ENCODE measurements around the gene CDC26. TPM values are rescaled to one million over a fixed set of nuclear protein-coding genes. Genes with fewer than 3 reads are reported as not detected.
"Not testable (repeated sequence)": the region's sequence is repeated elsewhere in the genome, so short reads cannot be mapped to it uniquely, and the experiment has no call there.

CDC26 gene
- total RNA-seq, 4 donors from 2014 or later: 16.3 to 39.1 (median 26.8) TPM

- Histone ChIP-seq H3K36me3 (peaks cover 0 to 3% (median 0%) of the 10 kb centered on the region in 3 donors), H3K27me3 (no peaks in the 10 kb centered on the region), H3K9me3 (no peaks in the 10 kb centered on the region), H3K27ac (no peak overlapping the region), H3K4me3 (no peak overlapping the region), H3K4me1 (no peaks in the 10 kb centered on the region)
- WGBS, 2 donors: 93 to 94% methylated on average over 2 of the region's 2 CpGs
- TF ChIP-seq EP300 (IDR thresholded peaks at IDR 0.05) (no peak), POLR2A (IDR thresholded peaks at IDR 0.05) (no peak)
- TF ChIP-seq, protein P1, sequence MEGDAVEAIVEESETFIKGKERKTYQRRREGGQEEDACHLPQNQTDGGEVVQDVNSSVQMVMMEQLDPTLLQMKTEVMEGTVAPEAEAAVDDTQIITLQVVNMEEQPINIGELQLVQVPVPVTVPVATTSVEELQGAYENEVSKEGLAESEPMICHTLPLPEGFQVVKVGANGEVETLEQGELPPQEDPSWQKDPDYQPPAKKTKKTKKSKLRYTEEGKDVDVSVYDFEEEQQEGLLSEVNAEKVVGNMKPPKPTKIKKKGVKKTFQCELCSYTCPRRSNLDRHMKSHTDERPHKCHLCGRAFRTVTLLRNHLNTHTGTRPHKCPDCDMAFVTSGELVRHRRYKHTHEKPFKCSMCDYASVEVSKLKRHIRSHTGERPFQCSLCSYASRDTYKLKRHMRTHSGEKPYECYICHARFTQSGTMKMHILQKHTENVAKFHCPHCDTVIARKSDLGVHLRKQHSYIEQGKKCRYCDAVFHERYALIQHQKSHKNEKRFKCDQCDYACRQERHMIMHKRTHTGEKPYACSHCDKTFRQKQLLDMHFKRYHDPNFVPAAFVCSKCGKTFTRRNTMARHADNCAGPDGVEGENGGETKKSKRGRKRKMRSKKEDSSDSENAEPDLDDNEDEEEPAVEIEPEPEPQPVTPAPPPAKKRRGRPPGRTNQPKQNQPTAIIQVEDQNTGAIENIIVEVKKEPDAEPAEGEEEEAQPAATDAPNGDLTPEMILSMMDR (IDR thresholded peaks at IDR 0.05): no peak
- DNase-seq (ENCODE audit: low spot score in 2 of 2): no peak
These were observed 24.6 kb downstream of the CDC26 start for GRCh38 chr9:113250807-113251206.

GRCh38 chr9:113249661-113250060 is 25.7 kb downstream of the CDC26 start:
- not testable (repeated sequence) for H3K4me3 ChIP-seq; H3K27ac ChIP-seq; H3K27me3 ChIP-seq; H3K9me3 ChIP-seq; H3K36me3 ChIP-seq; DNase-seq (ENCODE audit: low spot score in 2 of 2); H3K4me1 ChIP-seq
- 99 to 100% methylated on average over 2 of the region's 2 CpGs for WGBS, 2 donors

GRCh38 chr9:113247640-113248039 is 27.7 kb downstream of the CDC26 start:
- no peak for DNase-seq (ENCODE audit: low spot score in 2 of 2)
- TF ChIP-seq, protein P1 (IDR thresholded peaks at IDR 0.05): no peak
- no peak for TF ChIP-seq EP300 (IDR thresholded peaks at IDR 0.05)
- no peak for TF ChIP-seq POLR2A (IDR thresholded peaks at IDR 0.05)
- Histone ChIP-seq H3K9me3 (no peaks in the 10 kb centered on the region), H3K27ac (no peak overlapping the region), H3K36me3 (no peaks in the 10 kb centered on the region), H3K4me3 (no peak overlapping the region), H3K4me1 (no peaks in the 10 kb centered on the region), H3K27me3 (no peaks in the 10 kb centered on the region)

DNA sequence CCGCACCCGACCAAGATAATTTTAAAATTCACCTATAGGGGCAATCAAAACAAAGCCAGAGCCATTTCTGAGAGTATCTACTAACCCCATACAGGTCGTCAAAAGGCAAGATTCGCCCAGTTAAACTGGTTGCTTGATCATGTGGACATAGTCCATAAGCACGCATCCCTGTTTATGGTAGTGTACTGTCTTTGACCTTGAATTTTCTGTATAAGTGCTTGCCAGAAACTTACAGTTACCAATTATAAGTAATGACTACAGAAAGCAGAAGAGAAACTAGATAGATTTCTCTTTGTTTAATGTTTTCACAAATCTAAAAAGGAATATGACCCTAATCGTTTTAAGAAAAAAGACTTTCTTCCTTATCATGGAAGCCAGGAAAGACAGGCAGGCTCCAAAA is 28.4 kb downstream of the CDC26 start:
- no peak for DNase-seq (ENCODE audit: low spot score in 2 of 2)
- WGBS, 2 donors: 90 to 92% methylated on average over 6 of the region's 6 CpGs
- Histone ChIP-seq H3K27ac (no peak overlapping the region), H3K27me3 (no peaks in the 10 kb centered on the region), H3K4me3 (no peak overlapping the region), H3K9me3 (no peaks in the 10 kb centered on the region), H3K4me1 (no peaks in the 10 kb centered on the region), H3K36me3 (no peaks in the 10 kb centered on the region)
- TF ChIP-seq, protein P1 (IDR thresholded peaks at IDR 0.05): no peak
- TF ChIP-seq EP300 (IDR thresholded peaks at IDR 0.05): no peak
- no peak for TF ChIP-seq POLR2A (IDR thresholded peaks at IDR 0.05)

- Histone ChIP-seq H3K4me1 (no peaks in the 10 kb centered on the region), H3K36me3 (no peaks in the 10 kb centered on the region), H3K27me3 (no peaks in the 10 kb centered on the region), H3K4me3 (no peak overlapping the region), H3K27ac (no peak overlapping the region), H3K9me3 (no peaks in the 10 kb centered on the region)
- DNase-seq (ENCODE audit: low spot score in 2 of 2): no peak
- no peak for TF ChIP-seq POLR2A (IDR thresholded peaks at IDR 0.05)
- no peak for TF ChIP-seq EP300 (IDR thresholded peaks at IDR 0.05)
- WGBS, 2 donors: 87 to 93% methylated on average over 4 of the region's 4 CpGs
These were observed 29.5 kb downstream of the CDC26 start for GRCh38 chr9:113245894-113246293.

DNA sequence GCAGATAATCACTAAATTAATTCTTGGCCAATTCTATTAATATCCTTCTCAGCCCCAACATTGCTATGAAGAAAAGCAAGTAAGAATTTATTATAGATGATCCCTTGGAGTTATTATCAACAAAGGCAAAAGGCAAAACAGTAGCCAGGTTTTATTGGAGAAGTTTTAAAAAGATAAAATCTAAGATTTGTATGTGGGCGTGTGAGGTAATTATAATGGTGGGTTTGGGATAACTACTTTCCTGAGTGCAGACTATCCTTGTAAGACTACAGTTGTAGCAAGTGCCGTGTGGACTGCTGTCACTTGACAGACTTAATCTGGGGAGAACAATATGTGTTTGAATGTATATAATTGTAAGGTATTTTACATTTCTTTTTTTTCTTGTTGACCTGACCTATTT is 30.8 kb downstream of the CDC26 start:
- Histone ChIP-seq H3K27ac (no peak overlapping the region), H3K27me3 (no peaks in the 10 kb centered on the region), H3K36me3 (no peaks in the 10 kb centered on the region), H3K4me1 (no peaks in the 10 kb centered on the region), H3K9me3 (no peaks in the 10 kb centered on the region), H3K4me3 (no peak overlapping the region)
- no peak for DNase-seq (ENCODE audit: low spot score in 2 of 2)
- TF ChIP-seq, protein P1 (IDR thresholded peaks at IDR 0.05): no peak
- WGBS, 2 donors: 85 to 92% methylated on average over 2 of the region's 2 CpGs

All from tibial nerve (tissue), 4 donors.